OCI-LY3 (cell line): ENCODE measurements around the gene GON7.

ENCODE experiments used
- H2AFZ ChIP-seq: fragments of 200-600, 300-600 bp; shearing (Covaris generic); 2 replicates; pipeline ENCODE4 v1.6.0; 2014; ENCODE audit warnings: antibody characterized with exemption, low read depth, low read length
- H3K27ac ChIP-seq: fragments of 200-600, 300-600 bp; sonication (generic); 2 replicates; pipeline ENCODE4 v1.5.1; 2014; ENCODE audit warnings: mild to moderate bottlenecking, low read length, moderate library complexity, mixed read lengths
- H3K27me3 ChIP-seq: fragments of 200-600, 300-600 bp; sonication (generic); 2 replicates; pipeline ENCODE4 v1.6.1; 2014; ENCODE audit warnings: low read depth, low read length, mixed read lengths
- H3K36me3 ChIP-seq: fragments of 200-600, 300-600 bp; sonication (generic); replicated peaks from 2 replicates; pipeline ENCODE3; 2014; ENCODE audit warnings: low read depth, low read length, mixed read lengths
- H3K4me1 ChIP-seq: fragments of 300-600, 200-600 bp; sonication (generic); 2 replicates; pipeline ENCODE4 v1.6.1; 2014; ENCODE audit warnings: low read length, mixed read lengths
- H3K4me2 ChIP-seq: fragments of 200-600, 300-600 bp; sonication (generic); 2 replicates; pipeline ENCODE4 v1.6.1; 2014; ENCODE audit warnings: low read length, mixed read lengths
- H3K4me3 ChIP-seq: fragments of 300-600, 200-600 bp; sonication (generic); 2 replicates; pipeline ENCODE4 v1.5.1; 2014; ENCODE audit warnings: antibody characterized with exemption, mild to moderate bottlenecking, low read length, moderate library complexity
- H3K79me2 ChIP-seq: fragments of 300-600, 200-600 bp; shearing (Covaris generic); 2 replicates; pipeline ENCODE4 v1.6.1; 2014; ENCODE audit warnings: mild to moderate bottlenecking, low read length, mixed read lengths
- H3K9ac ChIP-seq: fragments of 300-600, 200-600 bp; shearing (Covaris generic); 2 replicates; pipeline ENCODE4 v1.6.0; 2014; ENCODE audit warnings: mild to moderate bottlenecking, low read length, moderate library complexity
- H3K9me3 ChIP-seq: fragments of 200-600, 300-600 bp; shearing (Covaris generic); 2 replicates; pipeline ENCODE4 v1.6.1; 2014; ENCODE audit warnings: low read length, mixed read lengths; ENCODE audit not compliant: insufficient read depth
- H4K20me1 ChIP-seq: fragments of 200-600, 300-600 bp; sonication (generic); 2 replicates; pipeline ENCODE4 v1.6.1; 2016; ENCODE audit warnings: low read length, mixed read lengths; ENCODE audit not compliant: insufficient read depth
- EZH2phosphoT487 ChIP-seq: fragments of 200-600 bp; shearing (Covaris generic); IDR thresholded peaks from 2 replicates; pipeline ENCODE4 v1.6.1; 2018; ENCODE audit warnings: antibody characterized with exemption, mixed run types, low read depth
- TF ChIP-seq, protein P1 (sequence below): fragments of 200-600, 300-600 bp; sonication (generic); IDR thresholded peaks from 2 replicates; pipeline ENCODE4 v1.5.1; 2014; ENCODE audit warnings: antibody characterized with exemption, low read length, low read depth

Gene GON7

DNA sequence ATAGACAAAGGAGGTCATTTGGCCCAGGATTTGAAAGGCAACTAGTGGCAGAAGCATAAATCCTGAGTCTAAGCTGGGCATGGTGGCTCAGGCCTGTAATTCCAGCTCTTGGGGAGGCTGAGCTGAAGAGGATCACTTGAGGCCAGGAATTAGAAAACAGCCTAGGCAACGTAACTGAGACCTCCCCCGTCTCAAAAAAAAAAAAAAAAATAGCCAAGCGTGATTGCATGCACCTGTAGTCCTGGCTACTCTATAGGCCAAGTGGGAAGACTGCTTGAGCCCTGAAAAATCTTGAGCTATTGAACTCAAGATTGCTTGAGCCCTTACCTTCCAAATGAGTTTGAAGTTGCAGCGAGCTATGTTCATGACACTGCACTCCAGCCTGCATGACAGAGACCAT, 7.8 kb downstream of the GON7 start:
- no peak overlapping the region for H3K4me3 ChIP-seq
- H3K9ac ChIP-seq = no peak overlapping the region
- H3K4me2 ChIP-seq = no peak overlapping the region
- TF ChIP-seq, protein P1, sequence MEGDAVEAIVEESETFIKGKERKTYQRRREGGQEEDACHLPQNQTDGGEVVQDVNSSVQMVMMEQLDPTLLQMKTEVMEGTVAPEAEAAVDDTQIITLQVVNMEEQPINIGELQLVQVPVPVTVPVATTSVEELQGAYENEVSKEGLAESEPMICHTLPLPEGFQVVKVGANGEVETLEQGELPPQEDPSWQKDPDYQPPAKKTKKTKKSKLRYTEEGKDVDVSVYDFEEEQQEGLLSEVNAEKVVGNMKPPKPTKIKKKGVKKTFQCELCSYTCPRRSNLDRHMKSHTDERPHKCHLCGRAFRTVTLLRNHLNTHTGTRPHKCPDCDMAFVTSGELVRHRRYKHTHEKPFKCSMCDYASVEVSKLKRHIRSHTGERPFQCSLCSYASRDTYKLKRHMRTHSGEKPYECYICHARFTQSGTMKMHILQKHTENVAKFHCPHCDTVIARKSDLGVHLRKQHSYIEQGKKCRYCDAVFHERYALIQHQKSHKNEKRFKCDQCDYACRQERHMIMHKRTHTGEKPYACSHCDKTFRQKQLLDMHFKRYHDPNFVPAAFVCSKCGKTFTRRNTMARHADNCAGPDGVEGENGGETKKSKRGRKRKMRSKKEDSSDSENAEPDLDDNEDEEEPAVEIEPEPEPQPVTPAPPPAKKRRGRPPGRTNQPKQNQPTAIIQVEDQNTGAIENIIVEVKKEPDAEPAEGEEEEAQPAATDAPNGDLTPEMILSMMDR = no peak
- no peak for TF ChIP-seq EZH2phosphoT487
- no peaks in the 10 kb centered on the region for H3K4me1 ChIP-seq
- H3K79me2 ChIP-seq = peaks cover 17% of the 10 kb centered on the region
- peaks cover 12% of the 10 kb centered on the region for H3K36me3 ChIP-seq
- no peaks in the 10 kb centered on the region for H3K9me3 ChIP-seq
- H3K27ac ChIP-seq = no peak overlapping the region
- no peak overlapping the region for H2AFZ ChIP-seq
- no peaks in the 10 kb centered on the region for H4K20me1 ChIP-seq
- no peaks in the 10 kb centered on the region for H3K27me3 ChIP-seq

DNA sequence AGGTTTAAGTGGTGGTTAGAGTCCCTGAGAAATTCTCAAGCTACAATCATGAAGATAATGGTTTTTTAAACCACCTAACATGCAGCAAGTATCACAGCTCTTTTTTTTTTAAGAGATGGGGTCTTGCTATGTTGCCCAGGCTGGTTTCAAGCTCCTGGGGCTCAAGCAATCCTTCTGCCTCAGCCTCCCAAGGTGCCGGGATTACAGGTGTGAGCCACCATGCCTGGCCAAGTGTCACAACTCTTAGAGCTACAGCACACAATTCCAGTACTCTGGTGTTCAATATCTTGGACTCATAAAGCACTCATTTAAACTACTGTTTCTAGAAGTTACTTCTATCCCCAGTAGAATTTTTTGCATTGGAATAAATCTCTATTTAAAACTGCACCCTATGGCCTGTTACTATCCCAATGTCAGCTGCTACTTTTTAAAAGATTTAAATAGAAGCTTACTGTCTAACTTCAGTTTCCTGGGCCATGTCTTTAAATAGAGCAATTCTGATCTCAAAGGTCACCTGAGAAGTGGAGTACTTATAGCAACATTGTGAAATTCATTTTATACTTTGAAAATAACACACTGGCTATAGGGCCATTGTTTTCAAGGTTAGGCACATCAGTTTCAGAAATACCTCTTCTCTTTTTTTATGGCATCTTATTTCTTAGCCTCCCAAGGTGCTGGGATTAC, 11.4 kb downstream of the GON7 start:
- Histone ChIP-seq H3K4me2 (no peak overlapping the region), H3K4me3 (no peak overlapping the region), H3K4me1 (no peaks in the 10 kb centered on the region), H3K27ac (no peak overlapping the region), H3K36me3 (peaks cover 15% of the 10 kb centered on the region), H3K27me3 (no peaks in the 10 kb centered on the region), H3K79me2 (no peaks in the 10 kb centered on the region), H4K20me1 (no peaks in the 10 kb centered on the region), H2AFZ (no peak overlapping the region), H3K9ac (no peak overlapping the region), H3K9me3 (no peaks in the 10 kb centered on the region)
- TF ChIP-seq, protein P1 = no peak
- no peak for TF ChIP-seq EZH2phosphoT487

- H3K36me3 ChIP-seq = peaks cover 10% of the 10 kb centered on the region
- H3K9me3 ChIP-seq = no peaks in the 10 kb centered on the region
- peaks cover 16% of the 10 kb centered on the region for H3K4me1 ChIP-seq
- no peak overlapping the region for H3K4me2 ChIP-seq
- H3K79me2 ChIP-seq = peaks cover 36% of the 10 kb centered on the region
- H3K27me3 ChIP-seq = no peaks in the 10 kb centered on the region
- H3K9ac ChIP-seq = no peak overlapping the region
- TF ChIP-seq, protein P1 = no peak
- no peak for TF ChIP-seq EZH2phosphoT487
- H2AFZ ChIP-seq = no peak overlapping the region
- H4K20me1 ChIP-seq = no peaks in the 10 kb centered on the region
- no peak overlapping the region for H3K27ac ChIP-seq
- H3K4me3 ChIP-seq = no peak overlapping the region
Observed at GRCh38 chr14:93186956-93187355, 19.9 kb downstream of the GON7 start.

DNA sequence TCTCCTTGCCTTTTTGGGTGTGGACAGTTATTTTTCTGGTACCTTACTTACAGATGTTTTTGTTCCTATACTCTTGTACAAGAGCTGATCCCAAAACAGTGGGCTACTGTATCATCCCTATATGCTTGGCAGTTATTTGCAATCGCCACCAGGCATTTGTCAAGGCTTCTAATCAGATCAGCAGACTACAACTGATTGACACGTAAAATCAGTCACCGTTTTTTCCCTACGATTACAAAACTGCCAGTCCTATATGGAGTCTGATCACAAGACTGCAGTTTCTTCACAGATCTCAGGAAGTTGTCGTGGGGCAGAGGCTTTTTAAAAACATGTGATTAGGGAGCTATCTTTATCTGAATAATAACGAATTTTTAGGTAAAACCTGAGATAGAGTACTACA, 20.4 kb downstream of the GON7 start:
- no peak overlapping the region for H3K4me3 ChIP-seq
- H3K4me2 ChIP-seq = peak overlapping the region; percentile 20

More for the DNA sequence above, 20.4 kb downstream of the GON7 start:
- H3K4me1 ChIP-seq = peaks cover 16% of the 10 kb centered on the region
- no peak for TF ChIP-seq EZH2phosphoT487
- TF ChIP-seq, protein P1 = no peak
- no peak overlapping the region for H3K9ac ChIP-seq
- H3K9me3 ChIP-seq = no peaks in the 10 kb centered on the region
- H3K79me2 ChIP-seq = peaks cover 36% of the 10 kb centered on the region
- H4K20me1 ChIP-seq = no peaks in the 10 kb centered on the region
- no peak overlapping the region for H3K27ac ChIP-seq
- no peaks in the 10 kb centered on the region for H3K27me3 ChIP-seq
- peaks cover 14% of the 10 kb centered on the region for H3K36me3 ChIP-seq
- H2AFZ ChIP-seq = no peak overlapping the region
